MM.1S (cell line): ENCODE data around the gene FOXO1.

Source experiments
- DNase-seq: peaks from one replicate; pipeline ENCODE4 v3.0.0-alpha.2; 2015
- H2AFZ ChIP-seq: fragments of 300-600 bp; sonication (generic); 2 replicates; pipeline ENCODE4 v1.6.0; 2016; ENCODE audit warnings: antibody characterized with exemption, low read length
- H3F3A ChIP-seq: fragments of 300-600 bp; sonication (generic); 2 replicates; pipeline ENCODE4 v1.6.1; 2016; ENCODE audit warnings: mild to moderate bottlenecking, antibody characterized with exemption, low read length, moderate library complexity, mixed read lengths; ENCODE audit not compliant: insufficient read depth
- H3K27ac ChIP-seq: fragments of 300-600 bp; sonication (generic); 2 replicates; pipeline ENCODE4 v1.5.1; 2016; ENCODE audit warnings: mild to moderate bottlenecking, low read length
- H3K27me3 ChIP-seq: fragments of 300-600 bp; sonication (generic); replicated peaks from 2 replicates; pipeline ENCODE4 v1.6.0; 2016; ENCODE audit warnings: low read length; ENCODE audit not compliant: insufficient read depth
- H3K36me3 ChIP-seq: fragments of 300-600 bp; sonication (generic); replicated peaks from 2 replicates; pipeline ENCODE4 v1.6.1; 2016; ENCODE audit warnings: mild to moderate bottlenecking, low read length, mixed read lengths; ENCODE audit not compliant: insufficient read depth
- H3K4me1 ChIP-seq: fragments of 300-600 bp; sonication (generic); 2 replicates; pipeline ENCODE4 v1.6.1; 2016; ENCODE audit warnings: low read length, mixed read lengths
- H3K4me2 ChIP-seq: fragments of 300-600 bp; sonication (generic); 2 replicates; pipeline ENCODE4 v1.6.0; 2016; ENCODE audit warnings: low read depth, low read length
- H3K4me3 ChIP-seq: fragments of 300-600 bp; sonication (generic); 2 replicates; pipeline ENCODE4 v1.5.1; 2016; ENCODE audit warnings: low read length, mixed read lengths
- H3K79me2 ChIP-seq: fragments of 300-600 bp; sonication (generic); 2 replicates; pipeline ENCODE4 v1.6.1; 2016; ENCODE audit warnings: mixed run types, low read length, mixed read lengths
- H3K9ac ChIP-seq: fragments of 300-600 bp; sonication (generic); 2 replicates; pipeline ENCODE4 v1.6.1; 2016; ENCODE audit warnings: low read length, mixed read lengths
- H3K9me2 ChIP-seq: fragments of 300-600 bp; sonication (generic); replicated peaks from 2 replicates; pipeline ENCODE4 v1.6.1; 2016; ENCODE audit warnings: mild to moderate bottlenecking, low read length, mixed read lengths; ENCODE audit not compliant: insufficient read depth
- H3K9me3 ChIP-seq: fragments of 300-600 bp; sonication (generic); replicated peaks from 2 replicates; pipeline ENCODE4 v1.6.1; 2016; ENCODE audit warnings: mild to moderate bottlenecking, low read length, mixed read lengths; ENCODE audit not compliant: insufficient read depth
- H4K20me1 ChIP-seq: fragments of 300-600 bp; sonication (generic); 2 replicates; pipeline ENCODE4 v1.6.1; 2016; ENCODE audit warnings: mild to moderate bottlenecking, low read length, moderate library complexity, mixed read lengths; ENCODE audit not compliant: insufficient read depth
- EZH2 ChIP-seq: fragments of 300-600 bp; sonication (generic); optimal IDR thresholded peaks from 2 replicates; pipeline ENCODE3; 2017; ENCODE audit warnings: low read depth, mild to moderate bottlenecking, antibody characterized with exemption, low read length, mixed read lengths
- EZH2phosphoT487 ChIP-seq: fragments of 300-600 bp; sonication (generic); IDR thresholded peaks from 2 replicates; pipeline ENCODE4 v1.6.1; 2018; ENCODE audit warnings: antibody characterized with exemption, low read length
- TF ChIP-seq, protein P1 (sequence below): fragments of 300-600 bp; sonication (generic); IDR thresholded peaks from 2 replicates; pipeline ENCODE4 v1.5.1; 2016; ENCODE audit warnings: antibody characterized with exemption, low read length, mixed read lengths

The FOXO1 gene

DNA sequence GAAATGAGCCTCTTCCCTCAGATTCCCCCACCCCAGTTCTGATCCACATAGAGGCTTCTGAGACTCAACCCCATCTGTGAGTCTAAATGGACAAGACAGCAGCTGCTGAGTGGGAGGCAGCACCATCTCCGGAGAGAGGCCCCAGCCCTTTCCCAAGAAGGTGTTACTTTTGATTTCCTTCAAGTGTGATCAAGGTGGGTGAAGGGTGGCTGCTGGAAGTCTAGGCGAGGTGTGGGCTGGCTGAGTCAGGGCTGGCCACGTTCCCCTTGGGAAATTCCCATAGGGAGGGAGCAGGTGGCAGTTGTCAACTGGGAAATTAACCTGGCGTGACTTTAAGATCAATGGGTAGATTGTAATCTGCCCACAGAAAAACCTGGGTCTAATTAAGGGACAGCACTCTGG is 148.0 kb downstream of the FOXO1 start:
- H3K4me1 ChIP-seq, result no peaks in the 10 kb centered on the region
- no peak overlapping the region for H3K27ac ChIP-seq
- no peak overlapping the region for H3K4me3 ChIP-seq
- DNase-seq, result no peak
- no peaks in the 10 kb centered on the region for H4K20me1 ChIP-seq
- H3K4me2 ChIP-seq, result no peak overlapping the region
- no peaks in the 10 kb centered on the region for H3F3A ChIP-seq
- TF ChIP-seq, protein P1, sequence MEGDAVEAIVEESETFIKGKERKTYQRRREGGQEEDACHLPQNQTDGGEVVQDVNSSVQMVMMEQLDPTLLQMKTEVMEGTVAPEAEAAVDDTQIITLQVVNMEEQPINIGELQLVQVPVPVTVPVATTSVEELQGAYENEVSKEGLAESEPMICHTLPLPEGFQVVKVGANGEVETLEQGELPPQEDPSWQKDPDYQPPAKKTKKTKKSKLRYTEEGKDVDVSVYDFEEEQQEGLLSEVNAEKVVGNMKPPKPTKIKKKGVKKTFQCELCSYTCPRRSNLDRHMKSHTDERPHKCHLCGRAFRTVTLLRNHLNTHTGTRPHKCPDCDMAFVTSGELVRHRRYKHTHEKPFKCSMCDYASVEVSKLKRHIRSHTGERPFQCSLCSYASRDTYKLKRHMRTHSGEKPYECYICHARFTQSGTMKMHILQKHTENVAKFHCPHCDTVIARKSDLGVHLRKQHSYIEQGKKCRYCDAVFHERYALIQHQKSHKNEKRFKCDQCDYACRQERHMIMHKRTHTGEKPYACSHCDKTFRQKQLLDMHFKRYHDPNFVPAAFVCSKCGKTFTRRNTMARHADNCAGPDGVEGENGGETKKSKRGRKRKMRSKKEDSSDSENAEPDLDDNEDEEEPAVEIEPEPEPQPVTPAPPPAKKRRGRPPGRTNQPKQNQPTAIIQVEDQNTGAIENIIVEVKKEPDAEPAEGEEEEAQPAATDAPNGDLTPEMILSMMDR, result no peak
- TF ChIP-seq EZH2 (no peak), EZH2phosphoT487 (no peak)
- H3K79me2 ChIP-seq, result no peaks in the 10 kb centered on the region
- no peak overlapping the region for H2AFZ ChIP-seq
- H3K9ac ChIP-seq, result no peak overlapping the region
- no peaks in the 10 kb centered on the region for H3K9me2 ChIP-seq
- no peaks in the 10 kb centered on the region for H3K27me3 ChIP-seq
- H3K36me3 ChIP-seq, result no peaks in the 10 kb centered on the region
- no peaks in the 10 kb centered on the region for H3K9me3 ChIP-seq

DNA sequence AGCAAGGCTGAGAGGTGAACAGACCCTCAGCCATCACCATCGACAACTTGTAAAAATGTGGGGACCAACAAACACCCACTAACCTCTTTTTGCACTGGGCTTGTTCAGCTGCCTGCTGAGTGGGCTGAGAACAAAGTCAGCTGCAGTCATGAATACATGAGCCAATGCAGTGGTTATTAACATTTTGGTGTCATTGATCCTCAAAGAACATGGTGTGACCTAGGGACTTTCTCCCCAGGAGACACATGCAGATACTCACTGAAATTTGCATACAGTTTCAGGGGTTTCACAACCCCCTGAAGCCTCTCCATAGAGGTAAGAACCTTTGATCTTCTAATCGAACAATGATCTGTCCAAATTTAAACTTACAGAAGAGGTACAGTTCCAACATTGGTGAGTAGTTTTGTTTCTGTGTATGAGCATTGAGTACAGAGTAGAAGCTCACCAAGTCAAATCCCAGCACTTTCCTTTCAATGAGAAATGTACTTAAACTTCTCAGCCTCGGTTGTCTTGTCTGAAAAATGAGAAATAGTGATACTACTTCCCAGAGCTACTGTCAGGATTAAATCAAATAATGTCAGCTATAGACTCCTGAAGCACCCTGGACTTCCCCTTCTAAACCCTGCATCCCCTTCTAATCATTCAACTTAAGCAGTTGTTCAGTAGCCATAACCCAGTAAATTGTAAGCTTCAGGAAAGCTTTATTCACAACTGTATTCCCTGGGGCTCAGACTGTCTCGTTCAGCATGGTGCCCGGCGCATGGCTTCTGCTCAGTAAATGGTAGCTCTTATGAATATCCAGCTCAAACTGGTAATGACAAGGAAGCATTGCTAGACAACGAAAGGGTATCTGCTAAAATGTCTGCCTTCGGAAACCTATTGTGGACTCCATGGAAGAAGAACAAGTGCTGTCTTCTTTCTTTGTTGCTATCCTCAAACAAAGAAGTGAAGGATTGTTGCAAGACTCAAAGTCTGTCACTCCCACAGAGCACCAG is 148.7 kb downstream of the FOXO1 start:
- Histone ChIP-seq H4K20me1 (no peaks in the 10 kb centered on the region), H3K27me3 (no peaks in the 10 kb centered on the region), H3K9me3 (no peaks in the 10 kb centered on the region), H3F3A (no peaks in the 10 kb centered on the region), H3K9ac (no peak overlapping the region), H3K27ac (no peak overlapping the region), H3K79me2 (no peaks in the 10 kb centered on the region), H3K4me2 (no peak overlapping the region), H3K36me3 (no peaks in the 10 kb centered on the region), H2AFZ (no peak overlapping the region), H3K4me3 (no peak overlapping the region), H3K4me1 (no peaks in the 10 kb centered on the region), H3K9me2 (no peaks in the 10 kb centered on the region)
- TF ChIP-seq EZH2phosphoT487, result no peak
- TF ChIP-seq EZH2, result no peak
- DNase-seq, result no peak

DNA sequence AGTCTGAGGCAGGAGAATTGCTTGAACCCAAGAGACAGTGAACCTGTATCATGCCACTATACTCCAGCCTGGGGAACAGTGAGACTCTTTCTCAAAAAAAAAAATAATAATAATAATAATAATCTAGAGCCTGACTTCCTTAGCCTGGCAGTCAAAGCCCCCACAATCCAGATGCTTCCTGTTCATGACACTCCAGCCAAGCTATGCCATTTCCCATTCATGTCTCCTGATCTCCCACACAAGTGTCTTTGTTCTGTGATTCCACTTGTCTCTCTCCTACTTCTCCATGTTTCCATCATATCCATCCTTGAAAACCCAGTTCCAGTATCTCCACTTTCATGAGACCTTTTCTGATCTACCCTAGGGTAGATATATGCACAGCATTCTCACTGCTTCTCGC is 150.7 kb downstream of the FOXO1 start:
- Histone ChIP-seq H3K27ac (no peak overlapping the region), H3K27me3 (no peaks in the 10 kb centered on the region), H3K36me3 (no peaks in the 10 kb centered on the region), H2AFZ (no peak overlapping the region), H3K4me3 (no peak overlapping the region), H3F3A (no peaks in the 10 kb centered on the region), H4K20me1 (no peaks in the 10 kb centered on the region), H3K79me2 (no peaks in the 10 kb centered on the region), H3K9me2 (no peaks in the 10 kb centered on the region), H3K4me1 (no peaks in the 10 kb centered on the region), H3K4me2 (no peak overlapping the region), H3K9me3 (no peaks in the 10 kb centered on the region), H3K9ac (no peak overlapping the region)
- no peak for DNase-seq
- TF ChIP-seq EZH2 (no peak), EZH2phosphoT487 (no peak)
- TF ChIP-seq, protein P1, result no peak

DNA sequence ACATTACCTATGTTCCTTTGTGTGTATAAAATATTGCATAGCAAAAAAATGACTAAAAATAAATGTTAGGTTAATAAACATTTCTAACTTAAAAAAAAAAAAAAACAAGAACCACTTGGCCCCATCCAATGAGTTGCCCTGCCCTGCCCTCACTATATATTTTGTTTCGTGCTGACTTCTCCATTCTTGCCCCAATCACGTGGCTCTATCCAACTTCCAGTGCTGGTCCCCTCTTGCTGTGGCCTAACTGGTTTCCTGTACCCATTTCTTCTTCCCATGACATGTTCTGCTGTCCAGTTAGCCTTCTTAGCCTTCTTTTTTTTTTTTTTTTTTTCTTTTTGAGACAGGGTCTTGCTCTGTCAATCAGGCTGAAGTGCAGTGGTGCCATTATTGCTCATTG is 151.6 kb downstream of the FOXO1 start:
- H3K27ac ChIP-seq, result no peak overlapping the region
- no peak for TF ChIP-seq EZH2phosphoT487
- H4K20me1 ChIP-seq, result no peaks in the 10 kb centered on the region
- H3K9me3 ChIP-seq, result no peaks in the 10 kb centered on the region
- H3K4me3 ChIP-seq, result no peak overlapping the region
- DNase-seq, result no peak
- no peaks in the 10 kb centered on the region for H3K27me3 ChIP-seq
- no peaks in the 10 kb centered on the region for H3K36me3 ChIP-seq
- no peaks in the 10 kb centered on the region for H3K9me2 ChIP-seq
- no peaks in the 10 kb centered on the region for H3F3A ChIP-seq
- no peak overlapping the region for H2AFZ ChIP-seq
- no peaks in the 10 kb centered on the region for H3K79me2 ChIP-seq
- H3K4me1 ChIP-seq, result no peaks in the 10 kb centered on the region
- H3K4me2 ChIP-seq, result no peak overlapping the region
- H3K9ac ChIP-seq, result no peak overlapping the region
